NCI-H146 (cell line): ENCODE measurements around the gene S100PBP.

ENCODE experiments used
- DNase-seq: peaks from one replicate; lab custom pipeline; 2025; lab: John Stamatoyannopoulos, UW

The S100PBP gene

DNA sequence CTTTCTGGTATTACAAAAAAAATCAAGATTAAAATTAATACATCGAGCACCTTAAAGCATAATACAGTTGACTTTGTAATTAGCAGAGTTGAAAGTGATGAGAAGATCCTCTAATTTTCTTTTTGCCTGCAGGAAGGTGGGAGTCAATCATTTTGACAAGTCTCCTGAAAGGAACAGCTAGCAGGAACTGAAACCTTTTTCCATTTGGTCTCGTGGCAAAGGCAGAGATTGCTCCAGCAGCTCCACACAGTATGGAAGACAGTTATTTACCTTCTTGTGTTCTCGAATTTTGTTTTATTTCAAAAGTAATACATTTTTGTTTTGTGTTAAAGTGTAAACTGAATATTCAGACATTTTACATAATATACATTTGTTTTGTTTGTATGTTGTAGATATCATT lies 7.7 kb downstream of the S100PBP start:
- no peak for DNase-seq

DNA sequence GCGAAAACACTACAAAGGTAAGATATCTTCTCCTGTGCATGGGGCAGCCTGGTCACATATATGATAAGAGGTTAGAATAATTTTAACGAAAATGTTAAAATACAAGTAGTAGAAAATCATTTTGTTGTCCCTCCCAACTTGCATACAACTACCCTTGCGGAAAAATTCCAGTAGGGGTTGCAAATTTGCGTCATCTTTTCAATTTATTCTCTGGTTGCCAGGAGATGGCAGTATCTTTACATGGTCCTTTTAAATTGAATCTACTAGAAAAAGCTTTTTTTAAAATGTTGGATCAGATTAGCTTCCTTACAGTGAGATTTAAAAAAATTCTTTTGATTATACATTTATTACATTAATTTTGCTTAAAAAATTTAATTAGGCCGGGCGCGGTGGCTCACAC lies 10.9 kb downstream of the S100PBP start:
- DNase-seq = no peak

DNA sequence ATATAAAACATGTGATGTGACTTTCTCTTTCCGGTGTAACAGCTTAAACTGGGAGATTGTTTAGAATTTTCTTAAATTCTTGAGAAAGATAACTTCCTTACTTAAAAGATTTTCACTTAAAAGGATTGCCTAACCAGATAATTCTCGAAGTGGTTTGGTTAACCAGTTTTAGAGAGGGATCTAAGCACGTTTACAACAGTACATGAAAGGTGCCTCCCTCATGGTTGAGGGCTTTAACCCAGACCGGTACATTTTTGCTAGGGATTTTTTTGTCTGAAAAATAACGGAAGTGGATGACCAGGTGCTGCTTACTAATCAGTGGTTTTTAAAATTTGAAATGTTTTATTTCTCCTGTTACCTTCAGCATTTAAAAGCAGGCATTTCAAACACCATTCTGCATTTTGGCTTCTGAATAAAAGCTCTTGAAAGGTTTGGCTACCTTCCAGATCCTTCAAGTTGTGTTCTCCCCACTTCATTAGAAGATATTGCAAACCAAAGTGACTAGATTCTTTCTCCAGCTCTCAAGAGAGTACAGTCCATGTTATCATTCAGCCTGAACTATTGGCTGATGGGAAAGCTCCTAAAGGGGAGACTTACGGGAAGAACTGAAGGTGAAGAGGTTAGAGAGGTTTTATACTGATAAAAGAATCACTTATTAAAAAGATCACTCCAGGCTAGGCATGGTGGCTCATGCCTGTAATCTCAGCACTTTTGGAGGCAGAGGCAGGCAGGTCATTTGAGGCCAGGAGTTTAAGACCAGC lies 12.8 kb downstream of the S100PBP start:
- DNase-seq = no peak

DNA sequence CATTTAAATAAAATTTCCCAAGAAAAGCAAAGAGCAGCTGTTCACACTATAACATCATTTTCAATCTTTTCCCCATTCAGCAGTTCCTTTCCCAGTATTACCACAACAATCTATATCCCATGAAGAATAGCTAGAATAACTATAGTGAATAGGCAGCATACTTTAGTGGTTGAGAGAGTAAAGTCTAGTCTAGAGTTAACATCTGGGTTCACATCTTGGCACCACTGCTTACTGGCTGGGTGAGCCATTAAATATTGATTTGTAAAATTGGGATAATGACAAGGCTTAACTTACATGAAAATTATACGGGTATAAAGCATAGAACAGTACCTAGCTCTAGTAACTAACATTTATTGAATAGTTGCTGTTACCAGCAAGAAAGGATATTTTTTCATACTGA lies 14.4 kb downstream of the S100PBP start:
- no peak for DNase-seq

DNA sequence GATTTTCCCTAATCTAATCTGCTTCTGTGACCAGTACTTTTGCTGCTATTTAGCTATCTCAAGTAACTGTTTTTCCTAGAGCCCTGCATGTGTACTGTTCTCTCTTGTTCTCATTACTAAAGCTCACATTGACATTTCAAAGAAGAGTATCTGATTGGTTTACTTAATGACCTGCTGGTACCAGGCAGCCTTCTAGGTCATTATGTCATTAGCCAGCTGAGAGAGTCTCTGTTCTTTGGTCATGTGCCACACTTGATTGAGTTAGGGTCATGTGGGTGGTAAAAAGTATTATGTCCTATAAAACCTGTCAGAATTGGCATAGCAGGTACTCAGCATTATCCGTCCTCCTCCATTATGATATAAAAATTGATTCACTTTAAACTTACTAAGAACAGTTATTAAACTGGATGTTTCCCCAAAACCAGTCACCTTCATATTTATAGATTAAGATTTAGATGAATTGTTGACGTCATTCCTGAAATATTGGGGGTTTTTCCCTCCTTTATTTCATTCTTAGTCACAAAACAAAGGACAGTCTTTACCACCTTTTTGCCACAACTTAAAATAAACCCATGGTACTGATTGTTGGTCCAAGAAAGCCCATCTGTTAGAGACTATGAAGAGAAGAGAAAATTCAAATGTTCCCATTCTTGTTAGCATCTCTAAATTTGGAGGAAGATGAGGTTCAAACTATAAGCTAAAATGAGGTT lies 31.1 kb downstream of the S100PBP start:
- peak; percentile 42 for DNase-seq

DNA sequence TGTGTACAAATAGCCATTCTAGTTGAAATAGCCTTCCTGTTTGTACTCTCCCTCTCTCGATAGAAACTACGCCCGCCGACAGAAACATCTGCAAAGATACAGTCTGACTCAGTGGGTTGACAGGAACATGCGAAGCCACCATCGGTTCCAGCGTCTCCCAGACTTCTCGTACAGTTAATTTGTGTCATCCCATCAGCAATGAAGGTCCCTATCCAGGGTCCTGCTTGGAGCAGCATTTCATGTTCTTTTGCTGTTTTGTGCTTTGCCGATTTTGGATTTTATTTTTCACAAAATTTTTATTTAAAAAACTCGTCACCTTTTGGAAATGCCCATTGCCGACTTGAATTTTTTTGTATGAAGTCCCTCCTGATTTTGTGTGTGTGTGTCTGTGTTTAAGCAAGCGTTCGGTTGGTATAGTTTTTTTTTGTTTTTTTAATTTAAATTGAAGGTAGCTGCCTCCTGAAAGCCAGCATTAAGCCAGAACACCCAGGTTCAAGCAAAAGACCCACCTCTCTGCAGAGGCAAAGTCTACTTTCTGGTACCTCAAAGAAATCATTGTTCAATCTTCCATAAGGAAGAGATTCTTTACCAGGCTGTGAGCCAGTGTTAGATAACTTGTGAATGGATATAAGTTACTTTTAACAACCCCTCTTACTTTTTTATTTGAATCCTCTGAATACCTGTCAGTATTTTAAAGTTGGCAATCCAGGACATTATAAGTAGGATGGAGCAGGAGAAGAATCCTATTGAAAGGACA lies 38.6 kb downstream of the S100PBP start:
- no peak for DNase-seq

DNA sequence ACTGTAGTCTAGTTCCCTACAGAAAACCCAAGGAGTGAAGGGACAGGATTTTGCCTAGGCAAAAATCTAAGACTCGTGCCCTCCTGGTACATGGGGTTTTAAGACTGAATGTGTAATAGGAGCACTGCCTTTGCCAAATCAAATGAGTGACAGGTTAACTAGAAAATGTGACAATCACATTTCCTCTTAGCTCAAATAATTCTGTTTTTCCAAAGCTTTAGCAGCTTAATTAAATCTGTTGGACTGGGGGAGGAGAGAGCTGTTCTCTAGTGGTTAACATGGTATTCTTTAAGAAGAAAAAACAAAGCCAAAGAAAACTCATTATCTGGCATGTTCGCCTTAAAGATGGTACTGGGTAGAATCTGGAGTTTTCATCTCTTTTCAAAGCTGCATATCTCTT lies 40.7 kb downstream of the S100PBP start:
- no peak for DNase-seq

DNA sequence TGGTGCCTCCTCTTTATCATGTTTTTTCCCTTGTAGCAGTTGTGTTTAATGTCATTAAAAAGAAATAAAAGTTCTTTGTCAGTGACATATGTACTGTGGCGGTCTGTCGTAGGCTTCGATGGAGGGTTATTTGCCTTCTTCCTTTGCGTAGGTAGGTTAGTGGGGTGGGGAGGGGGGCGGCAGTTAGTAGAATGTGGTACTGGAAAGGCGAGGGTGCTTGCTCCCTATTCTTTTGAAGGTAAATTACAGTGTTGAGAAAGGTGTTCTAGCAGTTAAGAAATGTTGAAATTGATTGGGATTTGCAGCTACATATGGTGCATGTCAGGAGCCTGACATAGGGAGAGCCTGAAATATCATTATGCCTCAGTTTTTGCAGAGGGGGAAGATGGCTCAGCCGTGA lies 41.3 kb downstream of the S100PBP start:
- DNase-seq = no peak

DNA sequence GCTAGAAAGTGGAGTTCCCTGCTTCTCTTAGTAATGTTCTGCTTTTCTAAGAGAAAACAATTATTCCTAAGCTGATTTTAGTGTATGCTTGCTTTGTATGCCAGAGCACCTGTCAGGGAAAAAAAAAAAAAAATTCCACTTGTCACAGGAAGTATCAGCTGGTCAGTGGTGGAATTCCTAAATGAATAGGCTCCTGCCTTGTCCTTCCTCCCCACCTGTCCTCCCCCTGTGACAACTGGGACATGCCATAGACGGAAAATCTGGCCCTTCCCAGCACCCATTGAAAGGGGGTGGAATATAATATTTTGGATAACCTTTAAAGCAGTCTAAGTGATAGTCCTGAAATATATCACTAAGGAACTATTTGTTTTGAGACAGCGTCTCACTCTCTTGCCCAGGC lies 42.5 kb downstream of the S100PBP start:
- no peak for DNase-seq

DNA sequence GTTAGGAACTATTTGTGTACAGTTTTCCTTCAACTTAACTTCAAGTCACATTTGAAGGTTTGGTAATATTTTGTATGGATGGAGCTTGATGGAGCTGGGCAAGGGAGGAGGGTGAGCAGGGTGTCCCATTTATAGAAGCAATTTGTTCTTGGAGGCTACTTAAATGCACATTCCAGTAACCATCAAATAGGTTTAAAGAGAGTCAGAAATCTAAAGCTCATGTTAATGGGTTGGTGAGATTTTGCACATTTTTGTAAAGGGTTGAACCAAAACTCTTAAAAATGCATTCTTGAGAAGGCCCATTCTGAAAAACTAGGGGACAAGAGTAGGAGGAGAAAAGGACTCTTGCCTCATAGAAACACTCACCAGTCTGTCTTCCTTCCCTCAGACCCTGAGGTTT lies 43.1 kb downstream of the S100PBP start:
- no peak for DNase-seq

DNA sequence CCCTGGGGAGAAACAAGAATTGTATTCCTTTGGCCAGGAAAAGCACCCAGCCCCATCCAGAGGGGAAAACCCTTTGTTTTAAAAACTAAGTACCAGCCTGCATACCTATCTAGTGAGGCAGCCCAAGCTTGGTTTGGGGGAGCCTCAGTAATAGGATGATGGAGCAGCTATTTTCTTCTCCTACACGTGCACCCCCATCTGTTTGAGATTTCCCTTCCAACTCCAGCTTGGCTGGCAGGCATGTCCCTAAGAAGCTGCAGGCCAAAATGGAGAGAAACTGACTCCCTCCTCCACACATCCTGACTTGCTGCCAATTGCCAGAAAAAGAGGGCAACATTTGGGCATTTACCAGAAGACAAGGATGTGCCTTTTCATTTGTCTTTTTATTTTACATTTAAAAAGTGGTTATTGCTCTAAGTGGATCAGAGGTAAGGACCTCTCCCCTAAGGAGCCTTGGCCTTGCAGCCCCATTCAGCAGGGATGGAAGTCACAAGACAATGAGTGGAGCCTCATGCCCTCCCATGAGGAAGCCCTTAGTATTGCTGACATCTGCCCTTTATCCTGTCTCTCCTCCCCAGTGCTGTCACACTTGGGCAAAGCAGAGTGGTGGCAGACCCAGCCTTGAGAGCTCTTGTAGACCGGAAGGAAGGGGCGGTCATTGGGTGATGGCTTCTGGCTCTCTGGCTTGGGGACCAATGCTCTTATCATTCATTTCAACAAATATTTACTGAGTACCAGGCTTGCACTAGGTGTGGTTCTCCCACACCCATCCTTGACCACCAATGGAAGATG lies 44.6 kb downstream of the S100PBP start:
- no peak for DNase-seq

DNA sequence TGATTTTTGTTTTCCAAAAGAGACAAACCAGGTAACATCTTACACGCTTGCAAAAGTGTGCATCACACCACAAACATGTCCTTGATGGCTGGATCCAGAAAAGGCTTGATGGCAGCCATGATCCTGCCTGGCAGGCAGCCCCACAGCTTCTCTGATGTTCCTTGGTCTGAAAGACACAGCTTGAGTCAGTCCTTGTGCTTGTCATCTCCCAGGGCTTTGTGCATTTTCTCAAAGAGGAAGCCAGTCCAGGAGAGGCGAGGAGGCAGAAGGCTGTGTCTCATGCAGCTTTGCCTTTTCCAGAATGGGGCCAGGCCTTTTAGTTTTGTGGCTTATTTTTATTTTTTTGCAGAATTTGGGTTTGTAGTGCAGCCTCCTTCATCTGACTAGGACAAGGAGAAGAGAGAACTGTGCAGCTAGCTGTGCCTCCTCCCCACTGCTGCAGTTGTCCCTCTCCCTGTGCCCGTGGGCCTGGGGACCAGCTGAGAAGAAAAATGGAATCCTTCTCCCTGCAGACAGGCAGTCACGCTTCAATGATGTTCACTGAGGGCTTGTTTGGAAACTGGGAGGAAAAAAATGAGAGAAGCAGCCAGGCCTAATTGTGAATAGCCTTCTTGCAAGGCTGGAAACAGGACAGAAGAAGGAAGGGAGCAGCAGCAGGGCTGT lies 45.9 kb downstream of the S100PBP start:
- DNase-seq = no peak

DNA sequence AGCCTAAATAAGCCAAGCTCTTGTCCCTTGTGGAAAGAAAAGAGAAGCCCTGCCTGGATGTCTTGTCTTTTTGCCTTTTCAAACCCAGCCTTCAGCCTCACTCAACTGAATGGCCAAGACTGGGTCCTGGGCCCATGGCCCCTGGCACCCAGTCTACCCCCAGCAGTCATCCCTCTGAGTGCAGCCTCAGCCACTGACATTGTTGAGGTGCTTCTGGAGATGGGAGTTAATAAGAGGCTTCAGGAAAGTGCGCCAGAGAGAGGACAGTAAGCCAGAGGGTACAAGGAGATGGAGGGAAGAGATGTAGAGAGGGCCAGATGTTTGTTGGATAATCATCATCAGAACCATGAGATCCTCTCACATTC lies 46.4 kb downstream of the S100PBP start:
- no peak for DNase-seq

DNA sequence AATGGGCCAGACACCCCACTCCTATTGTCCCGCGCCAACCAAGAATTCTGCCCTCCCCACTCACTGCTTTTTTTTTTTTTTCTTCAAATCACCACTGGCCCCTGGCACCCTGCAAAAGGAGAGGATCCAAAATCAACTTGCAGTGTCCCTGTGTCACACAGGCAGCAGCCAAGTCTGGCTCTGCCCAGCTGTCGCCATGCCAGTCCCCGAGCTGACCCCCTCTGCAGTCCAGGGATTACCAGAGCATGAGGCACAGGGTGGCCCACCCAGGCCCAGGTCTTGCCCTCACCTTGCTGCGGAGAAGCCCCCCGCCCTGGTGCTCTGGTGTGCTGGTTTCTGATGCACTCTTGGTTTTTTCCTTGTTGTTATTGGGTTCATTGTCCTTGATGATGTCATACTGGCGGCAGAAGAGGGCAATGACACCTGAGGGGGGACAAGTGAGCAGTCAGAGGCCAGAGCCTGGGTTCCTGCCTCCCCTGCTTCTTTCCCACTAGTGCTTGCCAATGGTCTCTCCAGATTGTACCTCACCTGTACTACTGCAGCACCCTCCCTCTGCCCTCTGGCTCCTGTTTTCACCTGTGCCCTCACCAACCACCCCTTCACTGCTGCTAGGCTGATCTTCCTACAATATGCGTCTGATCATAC lies 47.0 kb downstream of the S100PBP start:
- no peak for DNase-seq

DNA sequence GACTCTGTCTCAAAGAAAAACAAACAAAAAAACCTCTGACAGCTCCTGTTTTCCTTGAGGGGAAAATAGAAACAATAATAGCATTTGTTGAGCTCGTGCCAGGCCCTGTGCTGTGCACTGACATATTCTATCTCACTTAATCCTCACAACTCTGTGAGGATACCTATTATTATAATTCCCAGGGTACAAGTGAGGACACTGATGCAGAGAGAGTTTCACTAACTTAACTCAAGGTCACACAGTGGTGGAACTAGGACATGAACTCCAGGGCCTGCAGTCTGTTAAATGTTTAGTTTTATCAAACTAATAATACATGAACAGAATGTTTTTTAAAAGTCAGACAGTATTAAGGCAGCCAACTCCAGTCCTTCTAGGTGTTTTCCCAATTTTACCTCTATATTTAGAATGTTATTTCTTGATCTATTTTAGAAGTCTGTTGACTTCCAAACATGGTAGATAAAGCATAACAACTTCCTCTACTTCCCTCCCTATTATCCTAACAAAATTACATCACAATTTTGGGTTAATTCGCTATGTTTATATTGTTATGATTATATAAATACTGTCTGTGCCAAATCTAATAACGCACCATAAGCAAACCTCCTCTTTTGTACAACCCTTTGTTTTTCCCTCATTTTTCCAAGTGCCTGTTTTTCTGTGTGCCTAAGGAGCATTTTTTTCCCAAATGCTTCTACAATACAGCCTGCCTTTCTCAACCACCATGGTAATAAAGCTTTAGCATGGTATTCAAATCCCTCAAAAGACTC lies 48.4 kb downstream of the S100PBP start:
- no peak for DNase-seq

DNA sequence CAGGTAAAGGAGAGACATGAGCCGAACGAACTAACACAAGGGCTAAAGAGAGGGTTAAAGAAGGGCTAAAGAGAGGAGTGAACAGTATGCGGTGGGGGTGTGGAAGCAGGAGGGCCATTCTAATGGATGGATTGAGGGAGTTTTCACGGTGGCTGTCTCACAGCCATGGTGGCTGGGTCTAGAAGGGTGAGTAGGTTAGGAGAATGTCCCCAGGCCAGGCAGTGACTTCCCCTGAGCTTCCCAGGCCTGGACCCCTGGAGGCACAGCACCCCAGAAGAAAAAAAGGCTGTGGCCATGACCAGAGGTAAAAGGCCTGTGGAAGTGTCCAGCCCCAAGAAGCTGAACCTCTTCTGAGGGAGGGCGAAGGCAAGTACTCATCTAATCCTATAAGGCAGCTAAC lies 49.7 kb downstream of the S100PBP start:
- DNase-seq = no peak

DNA sequence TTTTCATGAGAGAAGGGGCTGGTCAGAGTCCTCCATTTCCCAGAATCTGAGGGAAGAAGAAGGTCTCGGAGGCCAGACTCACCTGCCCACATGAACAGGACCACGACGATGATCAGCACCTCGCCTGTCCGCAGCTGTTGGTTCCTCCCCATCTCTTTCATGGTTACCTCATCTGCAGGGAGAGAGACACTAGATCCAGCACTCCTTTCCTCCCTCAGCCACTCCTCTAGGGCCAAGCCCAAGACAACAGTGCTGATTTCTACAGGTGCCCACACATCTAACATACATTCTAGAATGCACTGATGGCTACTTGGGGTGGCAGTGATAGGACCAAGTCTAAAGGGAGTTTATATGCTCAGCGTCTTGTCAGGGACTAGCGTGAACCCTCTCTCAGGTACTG lies 50.2 kb downstream of the S100PBP start:
- no peak for DNase-seq

DNA sequence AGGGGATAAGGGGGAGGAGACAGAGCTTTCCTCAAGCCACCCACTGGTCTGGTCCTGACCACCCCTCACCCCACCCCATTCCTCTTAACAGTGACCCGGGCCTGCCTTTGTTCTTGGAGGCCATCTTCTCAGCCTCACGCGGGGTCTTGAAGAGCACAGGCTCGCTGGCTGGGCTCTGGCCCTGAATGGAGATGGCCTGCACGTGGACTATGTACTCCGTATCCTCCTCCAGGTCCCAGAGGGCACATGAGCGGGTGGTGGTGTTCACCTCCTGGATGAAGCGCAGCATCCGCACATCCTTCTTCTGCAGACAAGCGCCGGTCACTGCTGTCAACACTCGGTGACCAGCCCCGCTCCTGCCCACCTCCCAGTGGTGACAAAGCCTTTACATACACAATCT lies 50.6 kb downstream of the S100PBP start:
- no peak for DNase-seq

DNA sequence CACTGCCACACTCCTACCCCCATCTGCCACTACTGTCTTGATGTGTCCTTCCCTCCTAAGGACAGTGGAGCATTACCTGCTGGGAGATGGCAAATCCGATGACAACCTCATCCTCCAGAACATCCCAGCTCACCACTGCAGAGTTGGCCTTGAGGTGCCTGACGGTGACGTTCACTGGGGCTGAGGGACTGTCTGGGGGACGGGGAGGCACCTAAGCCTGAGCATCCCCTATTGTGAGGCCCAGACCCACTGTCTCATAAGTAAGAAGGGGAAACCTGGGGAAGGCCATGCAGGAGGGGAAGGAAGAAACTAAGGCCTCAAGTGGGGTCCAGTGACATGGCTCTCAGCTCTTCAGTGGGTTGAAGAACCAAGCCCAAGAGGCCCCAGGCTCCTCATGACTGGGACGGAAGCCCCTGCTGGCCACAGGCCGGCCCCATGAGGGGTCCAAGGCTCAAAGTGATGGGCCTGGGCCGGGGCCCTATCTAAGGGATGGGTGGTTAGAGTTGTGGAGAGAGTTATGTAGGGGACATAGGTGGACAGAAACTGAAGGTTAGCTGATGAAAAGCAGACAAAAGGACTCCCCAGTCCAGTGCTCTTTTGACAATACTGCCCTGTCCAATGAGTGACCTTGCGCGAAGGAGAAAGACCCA lies 51.5 kb downstream of the S100PBP start:
- no peak for DNase-seq
